CD4-positive, alpha-beta T cell treated with Interleukin-15 for 1 hour (primary cell): Measurements from ENCODE around the gene RALGAPB.

Source experiments
- DNase-seq: peaks from one replicate; pipeline ENCODE4 v3.0.0-alpha.2; 2020

RALGAPB gene

GRCh38 chr20:38551056-38551626, 78.5 kb downstream of the RALGAPB start:
- DNase-seq = no peak

GRCh38 chr20:38554986-38555385, 82.3 kb downstream of the RALGAPB start:
- DNase-seq = no peak

- DNase-seq = no peak
These were observed 82.8 kb downstream of the RALGAPB start for GRCh38 chr20:38555395-38555794.

- DNase-seq = no peak
These were observed 84.5 kb downstream of the RALGAPB start for GRCh38 chr20:38557174-38557573.

- DNase-seq = no peak
These were observed 86.1 kb downstream of the RALGAPB start for GRCh38 chr20:38558596-38559360.

- no peak for DNase-seq
These were observed 87.1 kb downstream of the RALGAPB start for GRCh38 chr20:38559764-38560163.

- no peak for DNase-seq
These were observed 91.3 kb downstream of the RALGAPB start for GRCh38 chr20:38563802-38564431.

- DNase-seq = no peak
These were observed 92.0 kb downstream of the RALGAPB start for GRCh38 chr20:38564680-38565079.

- no peak for DNase-seq
These were observed 93.5 kb downstream of the RALGAPB start for GRCh38 chr20:38566036-38566598.

- DNase-seq = no peak
These were observed 97.3 kb downstream of the RALGAPB start for GRCh38 chr20:38569747-38570525.

- DNase-seq = no peak
These were observed 100.8 kb downstream of the RALGAPB start for GRCh38 chr20:38573413-38573812.

GRCh38 chr20:38579219-38579910, 106.7 kb downstream of the RALGAPB start:
- DNase-seq = no peak

GRCh38 chr20:38579921-38580320, 107.3 kb downstream of the RALGAPB start:
- DNase-seq = no peak

GRCh38 chr20:38581013-38581412, 108.4 kb downstream of the RALGAPB start, which contains the start of gene ADIG:
ADIG (plus strand) TSS chr20:38581197; CDS start chr20:38581251, 54 bp downstream.
- DNase-seq = no peak

GRCh38 chr20:38581830-38582358, 109.3 kb downstream of the RALGAPB start:
- no peak for DNase-seq

GRCh38 chr20:38583306-38583705, 110.7 kb downstream of the RALGAPB start:
- no peak for DNase-seq

- no peak for DNase-seq
These were observed 111.6 kb downstream of the RALGAPB start for GRCh38 chr20:38584099-38584763.

- no peak for DNase-seq
These were observed 112.9 kb downstream of the RALGAPB start for GRCh38 chr20:38585404-38586180.

- DNase-seq = no peak
These were observed 113.5 kb downstream of the RALGAPB start for GRCh38 chr20:38586181-38586525.

- DNase-seq = no peak
These were observed 115.7 kb downstream of the RALGAPB start for GRCh38 chr20:38588303-38588702.

GRCh38 chr20:38589351-38589750, 116.7 kb downstream of the RALGAPB start:
- DNase-seq = no peak
